GM12878 (cell line): Measurements from ENCODE around the gene MEGF9. TPM values are rescaled to one million over a fixed set of nuclear protein-coding genes. Genes with fewer than 3 reads are reported as not detected.

ENCODE experiments used
- ATAC-seq: fragments of 200-7000 bp; cut with Tn5 transposase; 3 replicates; pipeline ENCODE4 v1.9.1; 2020; ENCODE audit warnings: mild to moderate bottlenecking, moderate library complexity
- BruUV-seq: library from RNA; stranded (reverse); fragments of 400-500 nt; replicated peaks from 2 replicates; lab custom pipeline; 2021; lab: Mats Ljungman, UMichigan
- CTCF ChIA-PET: fragments of 300-600 bp; sonication (Branson Sonifier 250); formaldehyde crosslinking; extraction: SDS; loops from one replicate; lab custom pipeline; 2021; ENCODE audit warnings: inconsistent platforms; lab: Yijun Ruan, JAX
- POLR2A ChIA-PET: fragments of 350-600 bp; formaldehyde crosslinking; extraction: SDS; loops from one replicate; lab custom pipeline; 2021; ENCODE audit warnings: inconsistent platforms; lab: Charles Lee
- RAD21 ChIA-PET: fragments of 300-600 bp; sonication (Branson Sonifier 250); formaldehyde crosslinking; loops from one replicate; lab custom pipeline; 2023; ENCODE audit warnings: antibody characterized with exemption; ENCODE audit not compliant: unreplicated experiment; lab: Charles Lee
- SMC1A ChIA-PET: fragments of 300-600 bp; sonication (Branson Sonifier 250); formaldehyde crosslinking; loops from one replicate; lab custom pipeline; 2023; ENCODE audit not compliant: unreplicated experiment, uncharacterized antibody; lab: Charles Lee
- DNase-seq: peaks from one replicate; pipeline ENCODE4 v3.0.0-alpha.2; 2011; ENCODE audit warnings: low read depth, low spot score
- FAIRE-seq: peaks from 3 replicates; lab custom pipeline; 2011; peaks lifted over from hg19 to GRCh38; lab: Jason Lieb, UNC
- H2AFZ ChIP-seq: 2 replicates; pipeline ENCODE4 v1.6.0; 2011; ENCODE audit warnings: low read depth, low read length, control low read depth; ENCODE audit not compliant: control insufficient read depth
- H3K27ac ChIP-seq: 2 replicates; pipeline ENCODE4 v1.5.1; 2011; ENCODE audit warnings: control low read depth; ENCODE audit not compliant: control insufficient read depth, insufficient read depth
- H3K27me3 ChIP-seq, 2 experiments: replicated peaks in 1 of 2; 2 replicates each; pipeline versions ENCODE4 v1.6.0 to v1.6.1; 2011; ENCODE audit warnings: low read length in 1 of 2; ENCODE audit not compliant: control insufficient read depth in 2 of 2, insufficient read depth in 2 of 2
- H3K36me3 ChIP-seq, 2 experiments: 2 replicates each; pipeline ENCODE4 v1.5.1; 2011; ENCODE audit warnings: low read length in 1 of 2; ENCODE audit not compliant: control insufficient read depth in 2 of 2, insufficient read depth in 2 of 2
- H3K4me1 ChIP-seq: 2 replicates; pipeline ENCODE4 v1.6.1; 2011; ENCODE audit warnings: mild to moderate bottlenecking, low read length, moderate library complexity, mixed read lengths; ENCODE audit not compliant: control insufficient read depth, insufficient read depth
- H3K4me2 ChIP-seq: 2 replicates; pipeline ENCODE4 v1.6.0; 2011; ENCODE audit warnings: control low read depth; ENCODE audit not compliant: control insufficient read depth, insufficient read depth
- H3K4me3 ChIP-seq: fragments of 200-600 bp; sonication (generic); 2 replicates; pipeline ENCODE4 v1.5.1; 2016
- H3K79me2 ChIP-seq: 2 replicates; pipeline ENCODE4 v1.6.0; 2011; ENCODE audit warnings: low read length; ENCODE audit not compliant: control insufficient read depth, insufficient read depth
- H3K9ac ChIP-seq: 2 replicates; pipeline ENCODE4 v1.8.0; 2011; ENCODE audit warnings: low read length, control low read depth, mixed read lengths; ENCODE audit not compliant: control insufficient read depth, insufficient read depth
- H3K9me3 ChIP-seq: replicated peaks from 3 replicates; pipeline ENCODE4 v1.5.1; 2011; ENCODE audit warnings: mild to moderate bottlenecking, low read length; ENCODE audit not compliant: control insufficient read depth, insufficient read depth
- H4K20me1 ChIP-seq: 2 replicates; pipeline ENCODE4 v1.6.0; 2011; ENCODE audit not compliant: control insufficient read depth, insufficient read depth
- ATF2 ChIP-seq: IDR thresholded peaks from 2 replicates; pipeline ENCODE4 v1.6.1; 2012; ENCODE audit warnings: low read length, inconsistent platforms
- CHD4 ChIP-seq: fragments of 200-600 bp; sonication (generic); IDR thresholded peaks from 2 replicates; pipeline ENCODE4 v1.6.1; 2016; ENCODE audit warnings: mild to moderate bottlenecking
- E2F4 ChIP-seq: IDR thresholded peaks from 2 replicates; pipeline ENCODE4 v1.6.1; 2012; ENCODE audit warnings: low read depth, low read length, improper control_type of control experiment
- EGR1 ChIP-seq, 2 experiments: IDR thresholded peaks; 1 replicate in 1 of 2; 2 replicates in 1 of 2; pipeline ENCODE4 v1.6.1; 2011 to 2012; ENCODE audit warnings: low read depth in 2 of 2, low read length in 2 of 2, borderline replicate concordance in 1 of 2, mild to moderate bottlenecking in 1 of 2, moderate library complexity in 1 of 2
- FOS ChIP-seq: IDR thresholded peaks from 3 replicates; pipeline ENCODE4 v1.6.1; 2011; ENCODE audit warnings: borderline replicate concordance; ENCODE audit not compliant: insufficient read length; ENCODE audit errors: extremely low read depth
- MYC ChIP-seq: IDR thresholded peaks from 2 replicates; pipeline ENCODE4 v1.6.1; 2011; ENCODE audit warnings: mild to moderate bottlenecking, low read length, moderate library complexity, inconsistent platforms; ENCODE audit not compliant: insufficient read depth, insufficient replicate concordance, insufficient read length, severe bottlenecking
- TCF7 ChIP-seq: IDR thresholded peaks from 2 replicates; pipeline ENCODE4 v1.6.1; 2014; ENCODE audit warnings: antibody characterized with exemption, borderline replicate concordance
- WGBS: methylation state at CpG from one replicate; pipeline ENCODE4 v1.1.6; 2016; ENCODE audit warnings: low lambda C conversion rate; ENCODE audit not compliant: insufficient replicate concordance, insufficient coverage; ENCODE audit errors: missing lambda C conversion rate; 5-methylcytosine and 5-hydroxymethylcytosine counted together
- in situ Hi-C: fragments of 300-500 bp; cut with MboI; formaldehyde crosslinking; loops from 9 replicates; pipeline ENCODE4 v1.14.3; 2018; ENCODE audit warnings: mixed read lengths
- intact Hi-C: fragments of 100-400 bp; cut with micrococcal nuclease; formaldehyde crosslinking; loops from one replicate; pipeline ENCODE4 v1.14.2; 2022; ENCODE audit not compliant: unreplicated experiment
- polyA plus RNA-seq, 11 experiments: library from polyadenylated mRNA; depleted of rRNA in 4 of 11; unstranded in 6 of 11; stranded (reverse) in 5 of 11; fragments of >200 nt; fragmentation: Nextera tagmentation in 4 of 11; fragmentation: Illumina TruSeq in 1 of 11; extraction: Ambion mirVana in 4 of 11; extraction: Trizol in 1 of 11; gene quantifications; 1 replicate in 1 of 11; 2 replicates in 10 of 11; pipeline versions ENCODE4 v1.2.1 to v1.2.3, GENCODE V29; 2011 to 2016; ENCODE audit warnings: inconsistent platforms in 2 of 11, missing spikeins in 2 of 11, low read depth in 1 of 11
- total RNA-seq, 4 experiments: library from RNA; depleted of rRNA in 3 of 4; stranded (reverse); fragments of >200 nt in 3 of 4; fragmentation: Illumina TruSeq in 1 of 4; extraction: Trizol in 1 of 4; gene quantifications; 2 replicates each; pipeline versions ENCODE4 v1.2.1 to v1.2.3, GENCODE V29; 2013 to 2021

Gene MEGF9
- total and polyA plus RNA-seq, 10 of the 15 experiments (the other 5 are each of a cell fraction or from before 2014, with no cell fraction given) = 0.71 to 5.1 (median 2.6) TPM

GRCh38 chr9:120653762-120654161, 60.5 kb downstream of the MEGF9 start:
- Histone ChIP-seq H3K9ac (no peak overlapping the region), H2AFZ (no peak overlapping the region), H3K27me3 (no peaks in the 10 kb centered on the region), H3K79me2 (no peaks in the 10 kb centered on the region), H3K4me3 (no peak overlapping the region), H3K9me3 (no peaks in the 10 kb centered on the region), H3K27ac (no peak overlapping the region), H3K4me2 (no peak overlapping the region), H3K36me3 (no peaks in the 10 kb centered on the region), H4K20me1 (no peaks in the 10 kb centered on the region), H3K4me1 (no peaks in the 10 kb centered on the region; the same call in 1 of the 2 replicates)
- ATAC-seq (no peak), DNase-seq (no peak), FAIRE-seq (no peak)
- in situ Hi-C loops = no loop called here
- TF ChIP-seq MYC (no peak), ATF2 (no peak), FOS (no peak), EGR1 (IDR thresholded peaks at IDR 0.05; ENCODE audit: borderline replicate concordance in 1 of 2, low read depth in 2 of 2, low read length in 2 of 2) (no peak), E2F4 (no peak), CHD4 (no peak), TCF7 (no peak)
- SMC1A ChIA-PET = interaction anchor here (1.6 kb wide), 1 partner anchor 58 kb away, joined by 3 read pairs; no protein-coding TSS in a partner anchor
- BruUV-seq = no TSS peak
- CTCF ChIA-PET = no interaction called here
- WGBS = 100% methylated on average over 1 of the region's 1 CpG
- RAD21 ChIA-PET = no interaction called here
- intact Hi-C loops = no loop called here
- POLR2A ChIA-PET = interaction anchor here (0.7 kb wide), 1 partner anchor 57 kb away, joined by 4 read pairs; no protein-coding TSS in a partner anchor
